NCI-H2196 (cell line): ENCODE data around the gene CXCR2.
"Not testable (repeated sequence)": the region's sequence is repeated elsewhere in the genome, so short reads cannot be mapped to it uniquely, and the experiment has no call there.

Source experiments
- DNase-seq: peaks from one replicate; lab custom pipeline; 2025; ENCODE audit not compliant: unreplicated experiment; lab: John Stamatoyannopoulos, UW

CXCR2 gene

GRCh38 chr2:218129458-218130135 is 3.8 kb downstream of the CXCR2 start:
- no peak for DNase-seq

GRCh38 chr2:218130377-218130776 is 4.5 kb downstream of the CXCR2 start:
- DNase-seq = no peak

- no peak for DNase-seq
Measured at GRCh38 chr2:218130822-218131221, 5.0 kb downstream of the CXCR2 start.

GRCh38 chr2:218137514-218137913 is 11.7 kb downstream of the CXCR2 start:
- no peak for DNase-seq

- no peak for DNase-seq
Measured at GRCh38 chr2:218138047-218138446, 12.2 kb downstream of the CXCR2 start.

GRCh38 chr2:218145124-218145523 is 19.3 kb downstream of the CXCR2 start:
- no peak for DNase-seq

- no peak for DNase-seq
Measured at GRCh38 chr2:218146056-218146455, 20.2 kb downstream of the CXCR2 start.

GRCh38 chr2:218149098-218149497 is 23.3 kb downstream of the CXCR2 start:
- DNase-seq = no peak

GRCh38 chr2:218149848-218150440 is 24.1 kb downstream of the CXCR2 start:
- DNase-seq = no peak

GRCh38 chr2:218152172-218152571 is 26.3 kb downstream of the CXCR2 start:
- no peak for DNase-seq

GRCh38 chr2:218152777-218153176 is 26.9 kb downstream of the CXCR2 start:
- no peak for DNase-seq

- DNase-seq = no peak
Measured at GRCh38 chr2:218155953-218156479, 30.2 kb downstream of the CXCR2 start.

- DNase-seq = no peak
Measured at GRCh38 chr2:218161644-218162043, 35.8 kb downstream of the CXCR2 start.

GRCh38 chr2:218162814-218163213 is 37.0 kb downstream of the CXCR2 start:
- DNase-seq = no peak

- DNase-seq = no peak
Measured at GRCh38 chr2:218166791-218167190, 41.0 kb downstream of the CXCR2 start, which contains the start of gene CXCR1. Gene CXCR1 (minus strand): TSS chr2:218166962. CDS start chr2:218165211, 1,751 bp downstream.

GRCh38 chr2:218168016-218168415 is 42.2 kb downstream of the CXCR2 start:
- DNase-seq = no peak

GRCh38 chr2:218168635-218169462 is 43.0 kb downstream of the CXCR2 start:
- DNase-seq = peak; percentile 27

GRCh38 chr2:218169757-218170546 is 44.1 kb downstream of the CXCR2 start:
- no peak for DNase-seq

GRCh38 chr2:218171744-218172143 is 45.9 kb downstream of the CXCR2 start:
- DNase-seq = not testable (repeated sequence)

- no peak for DNase-seq
Measured at GRCh38 chr2:218172845-218173244, 47.0 kb downstream of the CXCR2 start.

GRCh38 chr2:218179782-218180181 is 54.0 kb downstream of the CXCR2 start:
- no peak for DNase-seq
